Loucy (cell line): ENCODE measurements around the gene GMFB.

Source experiments
- EZH2phosphoT487 ChIP-seq: fragments of 200-600 bp; IDR thresholded peaks from 2 replicates; pipeline ENCODE4 v1.6.1; 2018; ENCODE audit warnings: antibody characterized with exemption, mild to moderate bottlenecking, moderate library complexity, borderline replicate concordance
- TF ChIP-seq, protein P1 (sequence below): fragments of 200-600 bp; sonication (generic); conservative IDR thresholded peaks from 2 replicates; pipeline ENCODE4 v1.5.1; 2014; ENCODE audit warnings: mild to moderate bottlenecking, antibody characterized with exemption, low read length

- TF ChIP-seq, protein P1, sequence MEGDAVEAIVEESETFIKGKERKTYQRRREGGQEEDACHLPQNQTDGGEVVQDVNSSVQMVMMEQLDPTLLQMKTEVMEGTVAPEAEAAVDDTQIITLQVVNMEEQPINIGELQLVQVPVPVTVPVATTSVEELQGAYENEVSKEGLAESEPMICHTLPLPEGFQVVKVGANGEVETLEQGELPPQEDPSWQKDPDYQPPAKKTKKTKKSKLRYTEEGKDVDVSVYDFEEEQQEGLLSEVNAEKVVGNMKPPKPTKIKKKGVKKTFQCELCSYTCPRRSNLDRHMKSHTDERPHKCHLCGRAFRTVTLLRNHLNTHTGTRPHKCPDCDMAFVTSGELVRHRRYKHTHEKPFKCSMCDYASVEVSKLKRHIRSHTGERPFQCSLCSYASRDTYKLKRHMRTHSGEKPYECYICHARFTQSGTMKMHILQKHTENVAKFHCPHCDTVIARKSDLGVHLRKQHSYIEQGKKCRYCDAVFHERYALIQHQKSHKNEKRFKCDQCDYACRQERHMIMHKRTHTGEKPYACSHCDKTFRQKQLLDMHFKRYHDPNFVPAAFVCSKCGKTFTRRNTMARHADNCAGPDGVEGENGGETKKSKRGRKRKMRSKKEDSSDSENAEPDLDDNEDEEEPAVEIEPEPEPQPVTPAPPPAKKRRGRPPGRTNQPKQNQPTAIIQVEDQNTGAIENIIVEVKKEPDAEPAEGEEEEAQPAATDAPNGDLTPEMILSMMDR = no peak
- no peak for TF ChIP-seq EZH2phosphoT487
Measured at GRCh38 chr14:54535126-54535525, 46.3 kb upstream of the GMFB start.
